HG03103 (cell line): Measurements from ENCODE around the gene BCL2L1.

Experiments
- ATAC-seq: cut with Tn5 transposase; IDR thresholded peaks from one replicate; pipeline ENCODE4 v1.9.1; 2021; ENCODE audit warnings: low read depth; ENCODE audit not compliant: unreplicated experiment

Gene BCL2L1

DNA sequence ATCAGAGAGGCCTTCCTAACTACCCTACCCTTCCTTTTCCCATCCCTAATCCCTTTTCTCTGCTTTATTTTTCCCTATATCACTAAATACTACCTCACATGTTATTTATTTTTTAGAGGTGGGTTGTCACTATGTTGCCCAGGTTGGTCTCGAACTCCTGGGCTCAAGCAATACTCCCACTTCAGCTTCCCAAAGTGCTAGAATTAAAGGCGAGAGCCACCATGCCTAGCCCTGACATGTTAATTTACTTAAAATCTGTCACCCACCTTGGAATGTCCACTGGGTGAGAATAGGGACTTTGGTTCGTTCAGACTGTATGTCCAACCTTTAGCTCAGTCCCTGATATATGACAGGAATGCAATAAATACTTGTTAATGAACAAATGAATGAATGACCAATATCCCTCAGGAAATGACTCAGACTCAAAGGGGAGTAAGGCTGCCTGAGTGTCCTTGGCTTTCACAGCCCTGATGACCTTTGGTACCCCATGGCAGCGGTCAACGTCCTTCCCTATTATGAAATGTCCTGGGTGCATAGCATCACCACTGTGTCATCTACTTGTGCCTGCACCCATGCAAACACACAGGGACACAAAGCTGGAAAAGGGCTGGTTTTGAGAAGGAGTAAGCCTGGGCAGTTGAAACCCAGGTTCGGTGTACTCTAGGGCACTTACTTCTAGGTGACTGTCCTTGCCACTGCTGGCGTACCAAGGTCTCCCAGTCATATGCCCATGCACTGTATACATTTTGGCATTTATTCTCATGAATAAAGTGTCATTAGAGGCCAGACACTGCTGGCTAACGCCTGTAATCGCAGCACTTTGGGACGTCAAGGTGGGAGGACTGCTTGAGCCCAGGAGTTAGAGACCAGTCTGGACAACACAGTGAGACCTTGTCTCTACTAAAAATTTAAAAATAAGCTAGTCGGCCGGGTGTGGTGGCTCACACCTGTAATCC lies 26.5 kb downstream of the BCL2L1 start:
- ATAC-seq, result no peak

DNA sequence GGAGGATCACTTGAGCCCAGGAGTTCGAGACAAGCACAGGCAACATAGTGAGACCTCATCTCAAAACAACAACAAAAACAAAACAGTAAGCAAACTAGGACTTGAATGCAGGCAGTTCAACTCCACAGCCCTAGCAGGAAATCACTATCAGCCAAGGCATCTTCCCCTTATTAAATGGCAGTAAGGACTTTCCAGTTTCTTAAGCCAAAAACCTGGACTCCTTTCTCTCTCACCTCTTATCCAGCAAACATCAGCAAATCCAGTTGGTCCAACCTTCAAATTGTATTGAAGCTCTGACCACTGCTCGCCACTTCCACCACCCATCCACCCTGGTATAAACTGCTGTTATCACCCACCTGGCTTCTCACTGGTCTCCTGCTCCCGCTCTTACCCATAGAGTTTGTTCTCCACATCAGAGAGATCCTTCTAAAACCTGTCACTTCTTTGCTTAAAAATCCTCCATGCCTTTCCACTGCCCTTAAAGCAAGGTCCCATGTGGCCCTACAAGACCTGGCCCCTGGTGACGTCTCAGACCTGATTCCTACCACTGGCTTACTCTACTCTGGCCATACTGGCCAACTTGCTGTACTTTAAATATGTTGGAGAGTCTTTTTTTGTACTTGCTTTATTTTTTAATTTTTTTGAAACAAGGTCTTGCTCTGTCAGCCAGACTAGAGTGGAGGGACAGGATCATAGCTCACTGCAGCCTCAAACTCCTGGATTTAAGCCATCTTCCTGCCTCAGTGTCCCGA lies 27.6 kb downstream of the BCL2L1 start:
- ATAC-seq, result no peak

DNA sequence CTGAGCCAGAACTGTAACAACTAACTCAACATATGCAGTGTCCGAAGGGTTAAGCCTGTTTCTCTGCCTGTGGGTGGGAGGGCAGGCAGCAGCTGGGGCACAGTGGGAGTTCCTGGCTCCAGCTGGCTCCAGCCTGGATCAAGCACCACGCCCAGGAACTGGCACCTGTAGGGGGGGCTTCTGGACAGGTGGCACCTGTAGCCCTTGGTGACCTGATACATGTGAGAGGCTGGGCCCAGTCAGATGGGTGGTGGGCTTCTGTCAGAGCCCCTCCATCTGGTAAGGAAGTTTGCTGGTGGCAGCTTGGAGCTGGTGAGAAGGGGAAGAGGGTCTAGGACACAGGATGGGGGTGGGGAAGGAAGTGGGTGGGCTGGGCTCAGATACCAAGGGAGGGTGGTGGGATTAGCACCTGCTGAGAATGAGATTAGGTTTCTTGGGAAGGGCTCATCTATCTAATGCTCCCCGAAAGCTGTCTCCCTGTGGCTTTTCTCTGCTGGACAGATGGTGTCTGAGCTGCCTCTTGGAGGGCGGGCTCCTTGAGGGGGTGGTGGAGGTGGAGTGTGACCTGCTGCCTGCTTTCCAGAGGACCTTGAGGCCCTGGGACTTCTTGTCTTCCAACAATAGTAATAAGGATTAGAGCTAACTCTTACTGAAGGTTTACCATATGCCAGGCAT lies 28.5 kb downstream of the BCL2L1 start:
- no peak for ATAC-seq

DNA sequence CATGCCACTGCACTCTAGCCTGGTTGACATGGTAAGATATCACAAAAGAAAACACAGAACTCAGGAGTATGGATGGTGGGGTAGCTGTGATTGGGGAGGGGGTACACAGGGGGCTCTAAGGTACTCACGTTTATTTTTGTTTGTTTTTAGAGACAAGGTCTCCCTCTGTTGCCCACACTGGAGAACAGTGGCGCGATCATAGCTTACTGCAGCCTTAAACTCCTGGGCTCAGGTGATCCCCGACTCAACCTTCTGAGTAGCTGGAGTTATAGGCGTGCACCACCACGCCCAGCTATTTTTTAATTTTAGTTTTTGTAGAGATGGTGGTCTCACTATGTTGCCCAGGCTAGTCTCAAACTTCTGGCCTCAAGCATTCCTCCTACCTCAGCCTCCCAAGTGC lies 29.3 kb downstream of the BCL2L1 start:
- no peak for ATAC-seq

DNA sequence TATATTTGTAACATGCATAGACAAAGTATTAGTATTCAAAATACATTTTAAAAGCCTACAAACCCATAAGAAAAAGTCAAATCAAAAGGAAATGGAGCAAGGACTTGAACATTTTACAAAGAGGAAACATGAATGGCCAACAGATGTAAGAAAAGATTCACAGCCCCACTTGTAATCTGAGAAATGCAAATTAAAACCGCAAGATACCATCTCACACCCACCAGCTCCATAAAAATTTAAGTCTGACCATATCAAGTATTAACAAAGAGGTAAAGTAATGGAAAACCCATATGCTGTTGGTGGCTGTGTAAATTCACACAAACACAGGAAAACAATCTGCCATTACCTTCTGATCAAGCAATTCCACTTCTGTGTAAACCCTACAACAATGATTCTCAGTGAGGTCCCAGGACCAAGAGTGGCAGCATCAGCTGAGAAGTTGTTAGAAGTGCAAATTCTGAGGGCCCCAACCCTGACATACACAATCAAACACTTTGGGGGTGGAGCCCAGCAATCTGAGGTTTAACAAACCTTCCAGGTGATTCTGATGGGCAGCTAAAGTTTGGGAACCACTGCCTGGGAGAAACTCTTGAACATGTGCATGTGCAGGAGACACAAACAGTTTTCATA lies 30.9 kb downstream of the BCL2L1 start:
- no peak for ATAC-seq

DNA sequence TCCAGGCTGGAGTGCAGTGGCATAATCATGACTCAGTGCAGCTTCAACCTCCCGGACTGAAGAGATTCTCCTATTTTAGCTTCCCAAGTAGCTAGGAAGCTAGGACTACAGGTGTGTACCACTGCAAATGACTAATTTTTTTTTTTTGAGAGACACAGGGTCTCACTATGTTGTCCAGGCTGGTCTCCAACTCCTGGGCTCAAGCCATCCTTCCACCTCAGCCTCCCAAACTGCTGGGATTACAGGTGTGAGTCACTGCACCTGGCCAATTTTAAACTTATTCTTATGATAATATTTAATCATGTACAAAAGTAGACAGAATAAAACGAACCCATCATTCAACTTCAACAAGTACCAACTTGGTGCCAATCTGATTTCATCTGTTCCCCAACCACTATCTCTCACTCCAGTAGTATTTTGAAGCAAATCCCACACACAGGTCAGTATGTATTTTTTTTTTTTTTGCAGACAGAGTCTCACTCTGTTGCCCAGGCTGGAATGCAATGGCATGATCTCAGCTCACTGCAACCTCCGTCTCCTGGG lies 32.5 kb downstream of the BCL2L1 start:
- no peak for ATAC-seq

DNA sequence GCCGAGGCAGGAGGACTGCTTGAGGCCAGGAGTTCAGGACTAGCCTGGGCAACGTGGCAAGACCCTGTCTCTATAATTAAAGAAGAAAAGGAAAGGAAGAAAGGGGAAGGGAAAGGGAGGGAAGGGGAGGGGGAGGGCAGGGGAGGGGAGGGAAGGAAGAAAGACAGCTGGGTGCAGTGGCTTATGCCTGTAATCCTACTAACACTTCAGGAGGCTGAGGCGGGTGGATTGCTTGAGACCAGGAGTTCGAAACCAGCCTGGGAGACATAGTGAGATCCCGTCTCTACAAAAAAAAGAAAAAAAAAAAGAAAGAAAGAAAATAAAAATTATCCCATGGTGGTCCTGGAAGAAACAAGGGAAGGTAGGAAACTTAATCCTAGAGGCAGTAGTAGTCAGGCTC lies 33.5 kb downstream of the BCL2L1 start:
- no peak for ATAC-seq

DNA sequence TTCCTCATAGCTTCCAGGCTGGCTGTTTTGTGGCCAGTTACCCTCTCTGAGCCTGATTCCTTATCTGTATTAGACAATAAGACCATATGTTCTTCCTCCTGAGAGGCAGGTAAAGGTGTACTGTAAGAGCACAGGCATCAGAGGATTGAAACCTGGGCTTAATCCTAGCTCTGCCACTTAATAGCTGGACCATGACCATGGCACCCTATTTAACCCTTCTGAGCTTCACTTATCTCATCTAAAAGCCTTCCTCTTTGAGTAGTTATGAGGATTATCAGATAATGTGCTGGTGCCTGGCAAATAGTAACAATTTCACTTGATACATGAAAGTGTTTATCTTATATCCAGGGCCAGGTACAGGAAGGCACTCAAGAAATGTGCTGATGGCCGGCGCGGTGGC lies 34.9 kb downstream of the BCL2L1 start:
- ATAC-seq, result no peak

DNA sequence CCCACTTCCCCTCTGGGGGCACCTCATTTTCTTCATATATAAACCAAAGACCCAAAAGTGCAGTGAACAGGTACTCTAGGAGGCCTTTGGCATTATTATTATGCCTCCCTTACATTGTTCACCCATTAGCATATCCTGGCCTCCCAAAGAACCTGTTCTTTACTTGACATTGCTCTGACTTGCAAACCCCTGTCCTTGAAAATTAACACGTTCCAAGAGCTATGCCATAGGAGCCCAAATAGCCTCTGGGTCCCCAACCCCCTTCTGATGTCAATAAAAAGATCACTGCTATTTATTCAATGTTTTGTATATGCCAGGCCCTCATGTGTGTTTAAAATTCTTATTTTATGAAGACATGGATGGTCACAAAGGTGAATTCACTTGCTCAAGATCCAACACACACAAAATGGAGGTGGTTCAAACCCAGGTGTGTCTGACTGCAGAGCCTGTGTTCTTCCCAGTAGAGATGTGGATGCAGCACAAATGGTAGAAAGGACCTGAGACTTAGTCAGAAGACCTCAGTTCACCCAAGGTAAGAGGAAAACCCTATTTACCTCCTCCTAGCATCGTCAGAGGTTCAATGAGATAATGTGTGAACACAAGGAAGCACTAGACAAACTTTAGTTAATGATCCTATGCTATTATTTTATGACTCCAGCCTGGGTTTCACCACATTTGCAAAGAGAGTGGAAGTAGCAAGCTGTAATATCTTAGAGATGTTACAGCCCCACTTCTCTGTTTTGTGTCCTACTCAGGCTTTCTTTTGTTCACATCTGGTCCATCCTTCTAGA lies 36.6 kb downstream of the BCL2L1 start:
- no peak for ATAC-seq

DNA sequence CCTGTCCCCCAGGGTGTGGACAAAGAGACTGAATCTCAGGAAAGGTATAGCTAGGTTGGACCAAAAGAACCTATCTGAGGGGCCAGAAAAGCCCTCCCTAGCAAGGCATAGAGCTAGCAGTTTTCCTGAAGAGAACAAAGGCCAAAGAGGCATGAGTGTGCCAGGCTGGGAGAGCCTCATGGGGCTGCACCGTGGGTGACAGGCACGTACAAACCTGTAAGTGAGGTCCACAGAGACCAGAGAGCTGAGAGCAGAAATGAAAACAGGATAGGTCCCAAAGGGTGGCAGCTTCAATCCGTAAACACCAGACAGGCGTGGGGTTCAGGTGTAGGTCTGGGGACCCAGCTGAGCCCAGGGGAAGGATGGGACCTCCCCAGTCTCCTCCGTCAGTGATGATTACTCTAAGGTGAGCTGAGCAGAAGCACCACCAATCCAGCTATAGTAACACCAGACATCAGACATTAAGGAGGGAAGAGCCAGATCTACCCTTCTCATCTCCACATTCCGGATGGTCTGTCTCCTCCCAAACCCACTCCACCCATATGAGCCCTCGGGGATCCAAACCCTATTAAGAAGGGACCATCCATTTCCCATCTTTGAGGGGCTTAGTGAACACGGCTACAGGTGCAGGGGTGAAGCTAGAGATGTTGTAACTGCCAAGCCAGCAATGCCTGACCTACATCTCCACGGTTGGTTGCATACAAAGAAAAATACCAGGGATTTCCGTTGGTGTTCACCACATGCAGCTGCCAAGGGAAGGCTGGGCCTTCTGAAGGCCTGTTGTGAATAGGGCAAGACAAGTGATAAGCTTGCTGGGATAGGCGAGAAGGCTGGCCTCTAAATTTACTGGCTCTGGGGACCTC lies 38.3 kb downstream of the BCL2L1 start:
- no peak for ATAC-seq

DNA sequence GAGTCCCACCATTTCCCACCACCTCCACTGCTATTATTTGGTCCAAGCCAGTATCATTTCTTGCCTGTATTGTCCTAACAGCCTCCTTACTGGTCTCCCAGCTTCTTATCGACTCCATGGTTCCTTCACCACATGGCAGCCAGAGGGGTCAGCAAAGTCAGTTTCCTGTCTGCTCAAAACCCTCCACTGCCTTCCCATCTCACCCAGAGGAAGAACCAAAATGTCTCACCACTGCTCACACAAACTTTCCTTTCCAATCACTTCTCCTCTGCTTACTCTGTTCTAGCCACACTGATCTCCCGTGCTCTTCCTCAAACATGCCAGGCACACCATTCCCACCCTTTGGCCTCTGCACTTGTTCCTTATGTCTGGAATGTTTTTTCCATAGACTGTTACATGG lies 39.7 kb downstream of the BCL2L1 start:
- no peak for ATAC-seq

DNA sequence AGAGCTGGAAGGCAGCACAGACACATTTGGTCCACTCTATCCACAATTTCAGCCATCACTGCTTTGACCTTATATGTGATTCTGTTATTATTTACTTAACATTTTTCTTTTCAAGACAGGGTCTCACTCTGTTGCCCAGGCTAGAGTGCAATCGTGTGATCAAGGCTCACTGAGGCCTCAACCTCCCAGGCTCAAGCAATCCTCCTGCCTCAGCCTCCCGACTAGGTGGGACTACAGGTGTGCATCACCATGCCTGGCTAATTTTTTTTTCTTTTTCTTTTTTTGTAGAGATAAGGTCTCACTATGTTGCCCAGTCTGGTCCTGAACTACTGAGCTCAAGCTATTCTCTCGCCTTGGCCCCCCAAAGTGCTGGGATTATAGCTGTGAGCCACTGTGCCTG lies 40.3 kb downstream of the BCL2L1 start:
- no peak for ATAC-seq

DNA sequence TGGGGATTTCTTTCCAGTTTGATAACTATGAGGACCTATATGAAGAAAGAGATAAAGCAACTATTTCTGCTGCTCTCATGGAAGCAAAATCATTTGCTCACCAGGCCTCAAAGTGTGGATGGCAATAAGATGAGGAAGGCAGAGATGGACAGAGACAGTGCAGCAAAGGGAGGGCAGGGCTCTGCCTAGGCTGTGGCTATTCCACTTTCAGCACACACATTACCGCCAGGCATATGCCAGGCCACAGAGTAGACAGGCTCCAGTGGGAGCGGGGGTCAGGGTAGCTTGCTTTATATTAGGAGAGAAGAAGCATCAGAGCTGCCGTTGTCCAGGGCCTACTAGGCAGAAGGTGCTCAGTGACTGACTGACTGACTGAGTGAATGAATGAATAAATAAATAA lies 40.9 kb downstream of the BCL2L1 start:
- ATAC-seq, result no peak

DNA sequence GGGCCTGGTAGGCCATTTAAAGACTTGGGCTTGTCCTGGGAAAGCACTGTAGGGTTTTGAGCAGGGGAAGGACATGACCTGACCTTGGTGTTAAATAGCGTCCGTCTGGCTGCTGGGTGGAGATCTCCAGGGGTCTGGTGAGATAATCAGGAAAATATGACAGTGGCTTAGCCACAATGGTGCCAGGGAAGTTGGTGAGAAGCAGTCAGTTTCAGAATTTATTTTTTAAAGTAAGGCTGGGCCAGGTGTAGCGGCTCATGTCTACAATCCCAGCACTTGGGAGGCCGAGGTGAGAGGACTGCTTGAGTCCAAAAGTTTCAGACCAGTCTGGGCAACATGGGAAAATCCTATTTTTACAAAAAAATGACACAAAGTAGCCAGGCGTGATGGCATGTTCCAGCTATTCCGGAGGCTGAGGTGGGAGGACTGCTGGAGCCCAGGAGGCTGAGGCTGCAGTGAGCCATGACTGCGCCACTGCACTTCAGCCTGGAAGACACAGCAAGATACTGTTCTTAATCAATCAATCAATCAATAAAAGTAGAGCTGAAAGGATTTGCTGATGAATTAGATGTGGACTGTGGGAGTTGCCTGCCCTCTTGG lies 41.4 kb downstream of the BCL2L1 start:
- no peak for ATAC-seq

DNA sequence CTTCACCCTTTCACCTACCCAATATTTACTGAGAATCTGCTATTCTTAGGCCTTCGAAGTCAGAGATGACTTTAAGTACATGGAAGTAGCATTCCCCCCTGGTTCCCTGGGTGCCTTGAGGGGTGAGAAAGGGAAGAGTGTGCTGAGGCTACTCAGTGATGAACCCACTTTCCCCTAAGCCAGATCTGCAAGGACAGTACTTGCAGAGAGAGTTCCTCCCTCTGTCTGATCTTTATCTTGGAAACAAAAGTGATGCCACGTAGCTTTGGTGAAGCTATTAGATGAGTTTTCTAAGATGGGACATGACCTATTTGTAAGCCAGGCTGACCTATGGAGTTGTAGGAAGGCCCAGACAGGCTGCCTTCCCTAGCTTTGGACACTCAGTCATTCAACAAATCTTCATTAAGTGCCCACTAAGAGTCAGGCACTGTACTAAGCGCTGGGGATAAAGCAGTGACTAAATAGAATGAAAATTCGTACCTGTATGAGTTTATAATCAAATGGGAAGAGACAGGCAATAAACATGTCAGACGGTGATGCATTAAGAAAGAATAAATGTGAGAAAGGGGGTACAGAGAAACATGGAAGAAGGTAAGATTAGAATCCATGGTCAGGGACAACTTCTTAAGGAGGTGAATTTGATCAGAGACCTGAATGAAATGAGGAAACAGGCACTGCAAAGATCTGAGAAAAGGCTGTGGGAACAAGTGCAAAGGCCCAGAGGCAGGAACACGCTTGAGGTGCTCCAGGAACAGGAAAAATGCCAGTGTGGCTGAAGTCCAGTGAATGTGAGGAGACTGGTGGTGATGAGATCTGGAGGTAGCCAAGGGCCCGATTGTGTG lies 42.2 kb downstream of the BCL2L1 start:
- no peak for ATAC-seq

DNA sequence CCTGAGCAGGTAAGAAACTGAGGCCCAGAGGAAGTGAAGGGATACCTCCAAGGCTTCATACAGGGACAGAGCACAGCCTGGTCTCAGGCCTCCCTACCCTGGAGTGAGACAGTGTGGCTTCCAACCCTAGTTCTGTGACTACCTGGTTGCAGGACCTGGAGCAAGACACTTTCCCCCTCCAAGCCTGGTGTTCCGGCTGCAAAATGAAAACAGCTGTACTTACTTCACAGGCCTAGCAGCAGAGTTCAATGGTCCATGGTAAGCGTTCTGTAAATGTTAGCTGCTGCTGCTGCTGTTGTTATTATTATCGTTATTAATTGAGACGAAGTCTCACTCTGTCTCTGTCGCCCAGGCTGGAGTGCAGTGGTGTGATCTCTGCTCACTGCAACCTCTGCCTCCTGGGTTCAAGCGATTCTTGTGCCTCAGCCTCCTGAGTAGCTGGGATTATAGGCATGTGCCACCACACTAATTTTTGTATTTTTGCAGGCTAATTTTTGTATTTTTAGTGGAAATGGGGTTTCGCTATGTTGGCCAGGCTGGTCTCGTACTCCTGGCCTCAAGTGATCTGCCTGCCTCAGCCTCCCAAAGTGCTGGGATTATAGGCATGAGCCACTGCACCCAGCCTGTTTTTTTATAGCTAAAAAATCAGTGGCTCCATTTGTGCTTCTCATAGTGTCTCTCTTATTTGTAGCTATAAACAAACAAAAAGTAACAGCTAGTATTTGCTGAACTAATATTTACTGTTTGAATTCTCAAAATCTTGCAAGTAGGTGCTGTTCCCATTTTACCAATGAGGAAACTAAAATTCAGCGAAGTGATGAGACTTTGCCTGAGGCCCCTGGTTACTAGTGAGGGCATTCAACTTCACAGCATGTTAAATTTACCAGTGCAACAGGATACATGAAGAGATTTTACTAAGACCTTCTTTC lies 43.0 kb downstream of the BCL2L1 start:
- ATAC-seq, result no peak
